ENCODE measurements around the gene DEUP1.

- no peak for TF ChIP-seq POLR2AphosphoS5 (IDR thresholded peaks at IDR 0.05)
- TF ChIP-seq CTCF (IDR thresholded peaks at IDR 0.05) = no peak
- no peak for TF ChIP-seq POLR2A (IDR thresholded peaks at IDR 0.05)
These were observed 34.5 kb upstream of the DEUP1 start for GRCh38 chr11:93295921-93296575.
